HG03159 (cell line): ENCODE data around the gene ABHD10.
A peak's percentile ranks its signal among the peaks of the same experiment; 100 is the strongest.

Experiments
- ATAC-seq: cut with Tn5 transposase; IDR thresholded peaks from one replicate; pipeline ENCODE4 v1.9.1; 2021; ENCODE audit warnings: mild to moderate bottlenecking, moderate library complexity; ENCODE audit not compliant: unreplicated experiment

ABHD10 gene

DNA sequence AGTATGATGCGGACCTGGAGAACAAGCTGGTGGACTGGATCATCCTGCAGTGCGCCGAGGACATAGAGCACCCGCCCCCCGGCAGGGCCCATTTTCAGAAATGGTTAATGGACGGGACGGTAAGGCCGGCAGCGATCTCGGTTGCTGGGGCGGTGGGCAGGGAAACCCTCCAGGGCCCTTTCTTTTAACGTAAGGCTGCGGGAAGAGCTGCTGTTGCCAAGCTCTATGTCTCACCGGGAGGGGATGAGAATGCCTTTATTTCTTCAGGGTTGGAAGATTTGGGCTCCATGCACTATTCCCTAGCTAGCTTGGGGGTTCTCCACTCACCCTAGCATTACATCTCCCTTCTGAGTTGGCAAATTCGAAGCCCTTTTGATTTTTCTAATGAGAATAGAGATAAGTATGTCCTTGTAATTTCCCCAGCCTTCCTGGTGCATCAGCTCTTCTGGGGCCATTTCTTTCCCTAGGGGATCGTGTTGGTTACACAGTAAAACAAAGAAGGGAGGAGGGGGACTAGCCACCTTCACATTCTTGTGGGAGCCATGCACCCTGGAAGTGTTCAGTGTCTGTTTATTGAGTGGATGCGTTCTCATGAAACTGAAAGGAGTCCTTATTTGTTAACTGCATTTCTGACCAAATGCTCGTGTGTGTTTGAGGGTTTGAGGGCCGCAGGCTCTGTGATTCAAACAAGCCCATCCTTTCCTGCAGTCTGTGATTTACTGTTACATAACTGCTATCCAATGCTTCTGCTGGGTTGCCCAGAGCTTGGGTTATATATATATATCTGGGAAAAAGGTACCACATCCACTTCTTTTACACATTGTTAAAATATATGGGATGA is 20.9 kb downstream of the ABHD10 start:
- no peak for ATAC-seq

DNA sequence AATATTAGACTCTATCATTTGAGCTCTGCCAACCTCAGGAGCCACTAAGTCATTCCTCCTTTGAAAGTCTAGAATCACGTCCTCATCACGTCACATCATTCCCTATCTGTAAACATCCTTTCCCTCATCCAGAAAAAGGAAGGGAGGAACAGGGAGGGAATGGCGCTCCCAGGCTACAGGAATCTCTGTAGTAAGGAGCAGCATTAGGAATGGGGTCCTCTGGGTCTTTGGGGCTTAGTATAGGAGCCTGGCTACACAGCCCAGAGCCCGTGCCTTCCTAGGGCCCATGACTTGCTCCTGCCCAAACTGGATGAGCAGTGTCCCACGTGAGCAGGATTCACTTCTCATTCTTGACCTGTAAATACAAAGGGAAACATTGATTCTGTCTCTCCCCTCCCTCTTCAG is 21.5 kb downstream of the ABHD10 start:
- ATAC-seq, result no peak

DNA sequence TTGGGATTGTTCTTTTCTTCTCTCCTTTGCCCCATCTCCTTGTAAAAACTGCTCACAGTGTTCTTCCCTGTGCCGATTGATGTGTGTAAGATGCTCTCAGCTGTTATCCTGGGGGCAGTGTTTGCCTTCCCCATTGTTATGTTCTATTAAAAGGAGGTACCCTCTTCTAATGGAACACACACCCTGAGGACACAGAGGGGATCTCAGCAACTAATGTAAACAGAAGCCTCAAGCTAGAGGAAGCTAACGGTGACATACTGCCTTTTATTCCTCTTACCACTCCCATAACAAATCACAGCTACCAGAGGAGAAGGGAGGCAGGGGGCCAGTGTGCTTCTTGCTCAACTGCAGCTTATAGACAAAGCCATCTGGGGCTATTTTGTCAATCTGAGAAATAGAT is 22.1 kb downstream of the ABHD10 start:
- no peak for ATAC-seq

DNA sequence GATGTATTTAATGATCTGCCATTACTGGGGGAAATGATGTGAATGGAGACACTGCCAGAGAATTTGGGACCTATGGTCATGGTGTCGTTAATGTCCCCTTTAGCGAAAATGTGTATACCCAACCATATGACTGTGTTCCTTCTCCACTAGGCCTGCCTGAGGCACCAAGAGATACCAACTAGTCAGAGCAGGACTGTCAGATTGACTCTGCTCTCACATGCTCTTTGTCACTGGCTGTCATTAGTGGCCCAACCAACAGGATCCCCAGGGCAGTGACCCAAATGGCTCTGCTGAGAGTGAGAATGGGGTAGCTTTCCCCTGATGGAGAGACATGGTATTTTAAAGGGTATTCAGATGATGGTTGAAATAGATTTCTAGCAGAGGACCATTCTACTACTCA is 22.7 kb downstream of the ABHD10 start:
- ATAC-seq, result no peak

DNA sequence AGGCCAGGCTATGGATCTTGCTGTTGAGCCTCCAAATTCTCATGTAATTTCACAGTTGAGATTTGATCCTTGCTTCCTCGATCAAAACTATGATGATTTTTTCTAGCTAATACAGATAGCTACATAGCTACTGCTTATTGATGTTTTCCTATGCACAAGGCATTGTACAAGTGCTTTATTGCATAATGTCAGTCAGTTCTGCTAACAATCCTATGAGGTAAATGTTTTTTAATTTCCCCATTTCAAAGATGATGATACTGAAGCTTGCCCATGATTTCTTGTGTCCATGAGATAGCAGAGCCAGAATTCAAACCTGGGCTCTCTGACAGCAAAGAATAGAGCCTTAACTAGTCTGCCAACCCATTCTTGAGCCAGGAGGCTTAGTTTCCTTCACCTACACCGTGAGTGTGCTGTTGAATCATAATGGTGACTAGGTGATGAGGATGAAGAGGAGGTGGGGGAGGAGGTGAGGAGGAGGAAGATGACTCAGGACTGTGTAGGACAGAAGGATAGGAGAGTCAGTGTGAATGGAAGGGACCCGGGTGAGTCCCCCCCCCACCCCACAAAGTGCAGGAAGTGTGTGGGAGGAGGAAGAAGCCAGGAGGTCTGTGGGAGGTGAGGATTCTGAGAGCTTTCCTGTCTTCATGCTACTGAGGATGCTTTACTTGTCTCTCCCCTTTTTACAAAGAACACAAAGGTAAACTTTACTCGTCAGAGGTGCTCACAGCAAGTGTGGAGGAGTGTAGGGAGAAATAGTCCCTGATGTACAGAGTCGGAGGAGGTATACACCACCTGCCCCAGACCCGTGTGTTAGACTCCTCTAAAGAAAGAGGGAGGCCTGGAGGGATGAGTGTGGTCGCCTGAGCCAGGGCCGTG is 23.5 kb downstream of the ABHD10 start:
- ATAC-seq, result no peak

- no peak for ATAC-seq
These were observed 24.7 kb downstream of the ABHD10 start for GRCh38 chr3:112003321-112004080.

GRCh38 chr3:112004187-112004586 is 25.4 kb downstream of the ABHD10 start:
- ATAC-seq, result no peak

DNA sequence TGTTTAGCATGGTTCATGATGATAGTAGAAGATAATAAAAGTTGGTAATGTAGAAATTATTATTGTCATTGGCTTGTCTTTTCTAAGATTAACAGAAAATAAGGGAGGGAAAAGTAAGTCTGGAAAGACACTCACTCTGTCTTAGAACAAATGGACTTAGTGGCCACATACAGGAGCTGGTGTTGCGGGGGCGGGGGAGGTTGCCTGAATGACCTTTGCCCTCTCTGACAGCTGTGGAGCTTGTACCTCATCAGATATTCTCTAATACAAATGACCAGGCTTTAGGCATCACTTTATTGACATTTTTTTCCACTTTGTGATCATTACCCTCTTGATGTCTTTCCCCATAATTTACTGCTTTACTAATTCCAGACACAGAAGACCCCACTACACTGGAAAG is 25.8 kb downstream of the ABHD10 start:
- no peak for ATAC-seq

GRCh38 chr3:112005091-112005672 is 26.4 kb downstream of the ABHD10 start:
- ATAC-seq, result no peak

DNA sequence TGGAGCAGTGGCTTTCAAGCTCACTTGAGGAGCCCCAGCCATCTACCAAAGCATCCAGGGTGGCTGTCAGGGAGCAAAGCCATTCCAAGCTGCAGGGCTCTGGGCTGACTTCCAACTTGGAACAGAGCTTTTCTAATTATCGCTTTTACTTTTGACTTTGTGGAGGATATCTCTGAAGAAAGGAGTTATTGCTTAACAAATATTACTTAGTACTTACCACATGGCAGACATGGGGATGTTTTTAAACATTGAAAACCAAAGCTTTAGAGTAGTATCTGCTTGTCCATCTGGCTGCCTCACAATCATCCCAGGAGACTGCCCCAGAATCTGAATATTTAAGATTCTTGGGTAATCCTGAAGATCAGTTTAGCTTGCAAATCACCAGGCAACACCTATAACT is 28.8 kb downstream of the ABHD10 start:
- ATAC-seq, result no peak

DNA sequence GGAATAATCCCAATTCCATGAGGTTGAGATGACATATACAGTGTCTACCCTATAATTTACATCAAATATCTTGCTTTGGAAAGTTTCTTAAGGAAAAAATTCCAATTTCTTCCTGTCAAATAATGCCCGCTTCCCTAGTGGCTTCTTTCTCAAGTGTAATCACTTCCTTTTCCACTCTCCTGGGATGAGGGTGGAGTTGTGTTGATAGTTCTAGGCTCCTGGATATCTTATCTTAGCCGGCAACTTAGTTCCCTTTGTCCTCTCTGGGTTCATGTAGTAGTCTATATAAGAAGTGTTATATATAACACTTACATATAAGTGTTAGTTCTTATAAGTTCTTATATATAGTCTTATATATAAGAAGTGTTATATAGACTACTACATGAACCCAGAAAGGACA is 30.8 kb downstream of the ABHD10 start:
- no peak for ATAC-seq

DNA sequence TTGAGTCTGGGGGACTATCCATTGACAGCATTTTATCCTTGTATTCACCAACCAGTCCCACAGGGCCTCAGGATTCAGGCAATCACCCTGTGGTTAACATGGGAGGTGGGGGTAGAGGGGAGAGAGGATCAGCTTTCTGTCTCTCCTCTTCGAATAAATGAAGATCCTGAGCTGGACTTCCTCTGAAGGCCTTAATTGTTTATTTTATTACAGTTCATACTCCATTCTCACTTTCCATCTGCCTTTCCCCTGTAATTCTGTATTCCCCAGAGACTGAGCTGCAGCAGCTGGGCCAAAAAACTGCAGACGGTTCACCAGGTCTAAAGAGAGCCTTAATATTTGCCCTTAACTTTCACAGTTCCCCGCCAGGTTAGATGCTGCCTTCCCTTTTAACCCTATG is 31.8 kb downstream of the ABHD10 start:
- ATAC-seq, result no peak

GRCh38 chr3:112011376-112011940 is 32.6 kb downstream of the ABHD10 start:
- ATAC-seq, result no peak

DNA sequence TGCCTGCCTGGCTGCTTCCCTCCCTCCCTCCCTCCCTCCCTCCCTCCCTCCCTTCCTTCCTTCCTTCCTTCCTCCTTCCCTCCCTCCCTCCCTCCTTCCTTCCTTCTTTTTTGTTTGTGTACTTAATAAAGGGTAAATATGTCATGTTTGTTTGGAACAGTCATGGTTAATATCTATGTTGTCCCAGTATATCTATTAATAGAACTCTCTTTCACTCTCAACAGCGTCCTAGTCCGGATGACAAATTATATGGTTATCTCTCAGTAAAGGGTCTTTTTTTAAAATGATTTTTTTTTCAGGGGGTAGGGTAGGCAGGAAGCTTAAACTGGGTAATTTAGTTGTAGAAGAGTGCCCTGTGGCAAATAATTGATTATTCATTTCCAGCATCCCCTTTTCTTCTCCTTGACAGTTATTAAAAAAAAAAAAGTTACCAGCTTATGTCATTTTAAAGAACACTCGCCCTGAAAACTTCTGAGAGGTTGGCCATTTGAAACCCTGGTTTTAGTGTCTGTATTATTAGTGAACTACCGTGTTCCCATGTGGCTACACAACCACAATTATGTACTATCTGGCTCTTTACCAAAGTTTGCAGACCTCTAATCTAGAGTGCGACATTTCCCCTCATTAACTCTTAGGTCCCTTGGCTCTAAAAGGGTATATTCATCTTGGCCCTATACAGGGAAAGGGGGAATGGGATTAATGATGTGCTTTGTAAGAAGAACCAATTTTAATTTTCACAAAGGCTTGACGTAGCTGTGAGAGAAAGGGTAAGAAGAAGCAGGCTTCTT is 33.6 kb downstream of the ABHD10 start:
- no peak for ATAC-seq

DNA sequence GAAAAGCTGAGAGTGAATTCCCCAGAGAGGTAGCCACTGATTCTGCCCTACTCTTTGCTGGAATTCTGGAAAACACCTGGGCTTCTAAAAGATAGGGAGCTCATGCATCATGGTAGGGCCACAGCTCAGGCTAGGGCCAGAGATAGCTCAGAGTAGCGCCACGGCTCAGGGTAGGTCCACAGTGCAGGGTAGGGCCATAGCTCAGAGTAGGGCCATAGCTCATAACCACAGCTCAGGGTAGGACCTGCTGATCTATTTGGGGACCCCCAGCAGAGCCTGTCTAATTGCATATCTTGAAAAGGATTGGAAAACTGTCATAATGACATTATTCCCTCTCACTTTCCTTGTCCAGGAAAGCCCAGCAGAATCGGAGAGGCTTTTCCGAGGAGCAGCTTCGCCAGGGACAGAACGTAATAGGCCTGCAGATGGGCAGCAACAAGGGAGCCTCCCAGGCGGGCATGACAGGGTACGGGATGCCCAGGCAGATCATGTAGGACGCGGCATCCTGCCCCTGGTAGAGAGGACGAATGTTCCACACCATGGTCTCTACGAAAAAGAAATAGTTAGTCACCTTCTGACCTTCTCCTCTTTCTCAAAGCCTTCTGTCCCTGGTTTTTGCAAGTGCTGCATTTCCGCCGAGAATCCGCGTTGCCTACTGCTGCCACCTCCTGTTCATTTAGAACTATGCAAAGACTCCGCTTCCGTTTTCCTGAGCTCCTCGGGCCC is 34.4 kb downstream of the ABHD10 start:
- ATAC-seq, result peak; percentile 86

GRCh38 chr3:112013784-112014143 is 34.9 kb downstream of the ABHD10 start:
- ATAC-seq, result peak; percentile 23

- ATAC-seq, result no peak
These were observed 38.3 kb downstream of the ABHD10 start for GRCh38 chr3:112017091-112017490.

DNA sequence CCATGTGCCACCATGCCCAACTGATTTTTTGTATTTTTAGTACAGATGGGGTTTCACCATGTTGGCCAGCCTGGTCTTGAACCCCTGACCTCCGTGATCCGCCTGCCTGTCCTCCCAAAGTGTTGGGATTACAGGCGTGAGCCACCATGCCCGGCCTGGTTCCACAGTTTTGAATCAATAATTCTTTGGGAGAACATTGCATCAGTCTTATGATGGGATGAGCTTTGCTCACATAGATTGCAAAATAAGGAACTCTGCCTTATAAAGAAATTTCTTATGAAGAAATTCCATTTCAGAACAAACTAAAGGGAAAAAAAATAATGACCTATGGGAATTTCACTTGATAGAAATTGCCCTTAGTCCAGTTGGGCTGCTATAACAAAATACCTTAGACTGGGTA is 39.9 kb downstream of the ABHD10 start:
- ATAC-seq, result no peak

GRCh38 chr3:112019716-112020115 is 40.9 kb downstream of the ABHD10 start:
- ATAC-seq, result no peak
